ENCODE data around the gene TUBG1.
A peak's percentile ranks its signal among the peaks of the same experiment; 100 is the strongest.

TUBG1 gene

DNA sequence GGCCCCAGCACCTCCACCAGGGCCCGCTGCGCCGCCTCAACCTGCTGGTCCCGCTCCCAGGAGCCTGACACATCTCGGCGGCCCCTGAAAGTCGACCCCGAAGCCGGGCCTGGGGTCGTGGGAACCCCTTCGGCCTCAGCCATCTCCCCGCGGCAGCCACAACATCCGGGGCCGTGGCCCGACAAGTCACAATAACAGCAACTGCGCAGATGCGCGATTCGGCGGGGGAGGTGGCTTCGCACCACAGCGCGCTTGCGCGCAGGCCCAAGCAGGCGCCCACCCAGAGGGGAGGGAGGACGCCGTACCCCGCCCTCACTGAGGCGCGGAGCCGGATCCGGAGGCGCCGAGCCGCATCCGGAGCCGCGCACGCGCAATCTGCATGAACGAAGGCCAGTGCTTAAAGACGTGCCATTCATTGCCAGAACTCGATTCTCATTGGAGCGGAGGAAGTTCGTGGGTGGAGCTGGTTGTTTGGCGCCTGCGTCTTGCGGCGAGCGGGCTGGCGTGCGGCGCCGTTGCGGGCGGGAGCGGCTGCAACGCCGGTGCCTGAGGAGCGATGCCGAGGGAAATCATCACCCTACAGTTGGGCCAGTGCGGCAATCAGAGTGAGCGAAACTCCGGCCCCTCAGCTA, at the start of gene TUBG1, which contains the start of gene RETREG3:
Gene TUBG1, plus strand, starts transcription at position 502 of the 632 bp plus-strand sequence. Its CDS starts 55 bp downstream, at position 557.
Gene RETREG3, minus strand, starts transcription at position 193 of the 632 bp plus-strand sequence. Its CDS starts 50 bp downstream, at position 143.
- Mint-ChIP-seq H3K4me1 (ENCODE audit: low read depth) (peaks cover 31% of the 10 kb centered on the region), H3K27me3 (ENCODE audit: low read depth) (no peaks in the 10 kb centered on the region), H3K36me3 (ENCODE audit: low read depth) (peaks cover 25% of the 10 kb centered on the region), H3K4me3 (peak within 1 kb of the TSS; percentile 99), H3K9me3 (no peaks in the 10 kb centered on the region), H3K27ac (peak within 1 kb of the TSS; percentile 95)

- Mint-ChIP-seq H3K4me3 (no peak overlapping the region), H3K27me3 (ENCODE audit: low read depth) (no peaks in the 10 kb centered on the region), H3K9me3 (no peaks in the 10 kb centered on the region), H3K27ac (peak overlapping the region; percentile 62), H3K4me1 (ENCODE audit: low read depth) (peaks cover 30% of the 10 kb centered on the region), H3K36me3 (ENCODE audit: low read depth) (peaks cover 10% of the 10 kb centered on the region)
These were observed 49.2 kb upstream of the TUBG1 start for GRCh38 chr17:42560246-42560645.

GRCh38 chr17:42561897-42562387, 47.5 kb upstream of the TUBG1 start, which contains the start of gene COASY:
Gene COASY (plus strand): TSS chr17:42562148. CDS start chr17:42562623, 475 bp downstream.
- no peaks in the 10 kb centered on the region for H3K9me3 Mint-ChIP-seq
- H3K4me1 Mint-ChIP-seq (ENCODE audit: low read depth) = peaks cover 30% of the 10 kb centered on the region
- H3K27me3 Mint-ChIP-seq (ENCODE audit: low read depth) = no peaks in the 10 kb centered on the region
- peak within 1 kb of the TSS; percentile 97 for H3K27ac Mint-ChIP-seq
- peaks cover 12% of the 10 kb centered on the region for H3K36me3 Mint-ChIP-seq (ENCODE audit: low read depth)
- peak within 1 kb of the TSS; percentile 93 for H3K4me3 Mint-ChIP-seq

- Mint-ChIP-seq H3K27ac (peak overlapping the region; percentile 97), H3K36me3 (ENCODE audit: low read depth) (peaks cover 14% of the 10 kb centered on the region), H3K4me3 (peak overlapping the region; percentile 93), H3K27me3 (ENCODE audit: low read depth) (no peaks in the 10 kb centered on the region), H3K4me1 (ENCODE audit: low read depth) (peaks cover 28% of the 10 kb centered on the region), H3K9me3 (no peaks in the 10 kb centered on the region)
These were observed 46.9 kb upstream of the TUBG1 start for GRCh38 chr17:42562388-42563142.

- H3K9me3 Mint-ChIP-seq = no peaks in the 10 kb centered on the region
These were observed 46.4 kb upstream of the TUBG1 start for GRCh38 chr17:42563143-42563509.

GRCh38 chr17:42563543-42563942, 45.9 kb upstream of the TUBG1 start:
- Mint-ChIP-seq H3K4me1 (ENCODE audit: low read depth) (peaks cover 32% of the 10 kb centered on the region), H3K36me3 (ENCODE audit: low read depth) (peaks cover 18% of the 10 kb centered on the region), H3K27me3 (ENCODE audit: low read depth) (no peaks in the 10 kb centered on the region), H3K9me3 (no peaks in the 10 kb centered on the region), H3K27ac (peak overlapping the region; percentile 59), H3K4me3 (peak overlapping the region; percentile 93)

More at GRCh38 chr17:42563143-42563509, 46.4 kb upstream of the TUBG1 start:
- Mint-ChIP-seq H3K4me1 (ENCODE audit: low read depth) (peaks cover 32% of the 10 kb centered on the region), H3K27me3 (ENCODE audit: low read depth) (no peaks in the 10 kb centered on the region), H3K36me3 (ENCODE audit: low read depth) (peaks cover 17% of the 10 kb centered on the region), H3K4me3 (peak overlapping the region; percentile 93), H3K27ac (peak overlapping the region; percentile 20)

DNA sequence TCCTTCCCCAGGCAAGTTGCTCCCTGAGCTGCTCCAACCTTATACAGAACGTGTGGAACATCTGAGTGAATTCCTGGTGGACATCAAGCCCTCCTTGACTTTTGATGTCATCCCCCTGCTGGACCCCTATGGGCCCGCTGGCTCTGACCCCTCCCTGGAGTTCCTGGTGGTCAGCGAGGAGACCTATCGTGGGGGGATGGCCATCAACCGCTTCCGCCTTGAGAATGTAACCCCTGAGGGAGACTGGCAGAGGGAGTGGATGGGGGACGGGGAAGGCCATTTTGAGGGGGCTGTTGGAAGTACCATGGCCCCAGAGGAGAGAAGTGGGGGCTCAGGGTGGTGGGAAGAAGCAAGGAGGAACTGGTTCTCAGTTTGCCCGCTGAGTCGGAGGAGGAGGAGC, 45.5 kb upstream of the TUBG1 start:
- Mint-ChIP-seq H3K36me3 (ENCODE audit: low read depth) (peaks cover 22% of the 10 kb centered on the region), H3K9me3 (no peaks in the 10 kb centered on the region), H3K4me1 (ENCODE audit: low read depth) (peaks cover 35% of the 10 kb centered on the region), H3K27me3 (ENCODE audit: low read depth) (no peaks in the 10 kb centered on the region), H3K4me3 (peak overlapping the region; percentile 93), H3K27ac (peak overlapping the region; percentile 59)

GRCh38 chr17:42564815-42565522, 44.5 kb upstream of the TUBG1 start:
- H3K4me3 Mint-ChIP-seq = no peak overlapping the region
- no peaks in the 10 kb centered on the region for H3K27me3 Mint-ChIP-seq (ENCODE audit: low read depth)
- no peaks in the 10 kb centered on the region for H3K9me3 Mint-ChIP-seq
- peaks cover 32% of the 10 kb centered on the region for H3K36me3 Mint-ChIP-seq (ENCODE audit: low read depth)
- H3K4me1 Mint-ChIP-seq (ENCODE audit: low read depth) = peaks cover 36% of the 10 kb centered on the region
- H3K27ac Mint-ChIP-seq = no peak overlapping the region

DNA sequence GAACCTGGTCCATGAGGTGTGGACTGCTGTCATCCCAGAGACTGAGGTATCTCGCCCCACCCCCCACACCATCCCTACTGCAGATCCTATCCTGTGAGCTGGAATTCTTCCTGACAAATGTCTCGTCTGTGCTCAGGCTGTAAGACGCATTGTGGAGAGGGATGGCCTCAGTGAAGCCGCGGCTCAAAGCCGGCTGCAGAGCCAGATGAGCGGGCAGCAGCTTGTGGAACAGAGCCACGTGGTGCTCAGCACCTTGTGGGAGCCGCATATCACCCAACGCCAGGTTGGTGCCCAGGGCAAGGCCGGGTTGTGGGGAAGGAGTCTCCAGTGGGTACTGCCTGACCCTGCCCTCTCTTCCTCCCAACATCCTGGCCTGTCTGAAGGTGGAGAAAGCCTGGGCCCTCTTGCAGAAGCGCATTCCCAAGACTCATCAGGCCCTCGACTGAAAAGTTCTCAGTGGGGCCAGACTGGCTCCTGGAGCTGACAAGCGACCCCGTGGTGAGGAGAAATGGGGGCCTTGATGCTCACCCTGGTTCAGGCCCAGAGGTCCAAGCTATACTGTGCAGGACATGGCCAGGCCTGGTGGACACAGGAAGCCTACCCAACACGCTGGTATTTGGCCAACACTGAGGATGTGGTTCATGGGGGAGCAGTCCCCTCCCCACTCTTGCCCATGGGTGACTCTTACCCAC, 43.8 kb upstream of the TUBG1 start:
- no peaks in the 10 kb centered on the region for H3K27me3 Mint-ChIP-seq (ENCODE audit: low read depth)

DNA sequence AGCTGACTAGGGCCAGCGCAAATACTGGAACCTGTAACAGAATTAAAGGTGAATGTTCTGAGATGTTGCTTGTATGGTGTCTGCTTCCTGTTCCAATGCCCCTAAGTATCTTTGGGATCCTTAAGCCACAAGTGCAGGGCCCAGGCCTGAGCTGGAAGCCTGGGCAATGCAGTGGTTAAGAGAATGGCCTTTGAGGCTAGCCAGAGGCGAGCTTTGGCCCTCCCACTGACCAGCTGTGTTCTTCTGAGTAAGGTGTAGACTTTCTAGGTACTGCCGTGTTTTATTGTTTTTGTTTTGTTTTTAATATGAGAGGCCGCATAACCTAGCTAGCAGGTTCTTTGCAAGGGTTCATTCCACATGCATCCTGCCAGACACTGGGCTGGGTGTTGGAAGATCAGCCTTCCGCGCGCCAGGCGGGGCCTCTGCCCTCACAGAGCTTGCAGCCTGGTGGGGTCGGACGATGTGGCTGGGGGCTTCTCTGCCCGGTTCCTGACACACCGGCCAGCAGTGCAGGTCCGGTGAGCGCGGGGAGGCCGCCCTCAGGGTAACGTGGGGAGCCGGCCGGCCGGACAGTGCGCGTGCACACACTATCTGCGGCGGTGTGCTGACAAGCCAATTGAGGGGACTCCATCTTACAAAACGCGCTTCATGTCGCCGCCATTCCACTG, 43.1 kb upstream of the TUBG1 start:
- peak overlapping the region; percentile 94 for H3K27ac Mint-ChIP-seq
- peaks cover 35% of the 10 kb centered on the region for H3K4me1 Mint-ChIP-seq (ENCODE audit: low read depth)
- H3K4me3 Mint-ChIP-seq = peak overlapping the region; percentile 96
- no peaks in the 10 kb centered on the region for H3K9me3 Mint-ChIP-seq
- no peaks in the 10 kb centered on the region for H3K27me3 Mint-ChIP-seq (ENCODE audit: low read depth)
- peaks cover 39% of the 10 kb centered on the region for H3K36me3 Mint-ChIP-seq (ENCODE audit: low read depth)

More for the DNA sequence above, 43.8 kb upstream of the TUBG1 start:
- H3K4me3 Mint-ChIP-seq = no peak overlapping the region
- H3K36me3 Mint-ChIP-seq (ENCODE audit: low read depth) = peaks cover 35% of the 10 kb centered on the region
- no peaks in the 10 kb centered on the region for H3K9me3 Mint-ChIP-seq
- no peak overlapping the region for H3K27ac Mint-ChIP-seq
- H3K4me1 Mint-ChIP-seq (ENCODE audit: low read depth) = peaks cover 36% of the 10 kb centered on the region

- peaks cover 37% of the 10 kb centered on the region for H3K36me3 Mint-ChIP-seq (ENCODE audit: low read depth)
- H3K27me3 Mint-ChIP-seq (ENCODE audit: low read depth) = no peaks in the 10 kb centered on the region
- no peaks in the 10 kb centered on the region for H3K9me3 Mint-ChIP-seq
- peak within 1 kb of the TSS; percentile 94 for H3K27ac Mint-ChIP-seq
- peak within 1 kb of the TSS; percentile 96 for H3K4me3 Mint-ChIP-seq
- H3K4me1 Mint-ChIP-seq (ENCODE audit: low read depth) = peaks cover 29% of the 10 kb centered on the region
These were observed 42.5 kb upstream of the TUBG1 start, which contains the start of gene MLX for GRCh38 chr17:42566883-42567573. Gene MLX (plus strand): TSS chr17:42567100. CDS start chr17:42567125, 25 bp downstream.

- H3K27ac Mint-ChIP-seq = peak overlapping the region; percentile 45
- no peaks in the 10 kb centered on the region for H3K9me3 Mint-ChIP-seq
- H3K4me3 Mint-ChIP-seq = no peak overlapping the region
- H3K27me3 Mint-ChIP-seq (ENCODE audit: low read depth) = no peaks in the 10 kb centered on the region
- peaks cover 43% of the 10 kb centered on the region for H3K36me3 Mint-ChIP-seq (ENCODE audit: low read depth)
- peaks cover 29% of the 10 kb centered on the region for H3K4me1 Mint-ChIP-seq (ENCODE audit: low read depth)
These were observed 41.0 kb upstream of the TUBG1 start for GRCh38 chr17:42568341-42569111.

Data from T-helper 1 cell treated with Interleukin-12 subunit alpha and Interleukin-12 subunit beta and Interleukin-4 antibody, amounts not matched to agents 30 μg/mL and 1 μg/mL, for 36 hours (primary cell).